CD4-positive, alpha-beta T cell treated with Interleukin-2 at 100 ng/mL for 4 hours (primary cell): Measurements from ENCODE around the gene C6orf47.

Experiments used
- DNase-seq: peaks from one replicate; pipeline ENCODE4 v3.0.0-alpha.2; 2020; ENCODE audit warnings: low spot score

The C6orf47 gene

DNA sequence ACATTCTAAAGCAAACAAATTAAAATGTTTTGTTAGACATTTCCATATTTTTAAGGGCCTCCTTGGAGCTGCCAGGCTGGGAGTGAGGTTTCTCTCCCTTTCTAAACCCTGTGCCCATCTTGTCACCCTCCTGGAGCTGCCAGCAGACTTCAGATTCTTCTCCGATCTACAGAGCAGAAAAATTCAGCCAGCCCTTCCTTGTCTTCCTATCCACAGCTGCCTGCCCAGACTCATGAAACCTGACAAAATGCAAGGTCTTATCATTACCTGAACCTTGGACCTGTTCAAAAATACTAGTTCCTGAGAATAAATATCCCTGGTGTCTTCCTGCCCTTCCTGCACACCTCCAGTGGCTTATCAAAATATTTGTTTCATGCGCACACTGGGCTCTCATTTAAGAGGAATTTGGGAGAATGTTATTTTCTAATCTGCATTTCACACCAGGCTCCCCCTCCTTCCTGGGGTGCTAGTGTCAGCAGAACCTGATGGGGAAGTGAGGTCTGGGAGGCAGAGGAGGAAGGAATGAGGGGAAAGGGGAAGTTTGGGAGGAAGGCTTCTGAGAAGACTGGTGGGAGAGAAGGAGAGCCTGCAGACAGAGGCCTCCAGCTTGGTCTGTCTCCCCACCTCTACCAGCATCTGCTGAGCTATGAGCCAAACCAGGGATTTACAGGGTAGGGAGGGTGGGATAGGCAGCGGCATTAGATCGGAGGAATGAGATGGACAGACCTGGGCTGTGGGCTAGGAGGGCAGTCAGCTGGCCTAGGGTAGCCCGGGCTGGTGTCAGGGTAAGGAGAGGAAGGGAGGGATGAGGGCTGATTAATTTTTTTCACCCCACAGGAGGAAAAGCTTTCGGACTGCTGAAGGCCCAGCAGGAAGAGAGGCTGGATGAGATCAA is 45.6 kb downstream of the C6orf47 start, which contains the start of gene AIF1:
AIF1 (plus strand) TSS at position 551 of the 895 bp plus-strand sequence; CDS start at position 647, 96 bp downstream.
- no peak for DNase-seq

DNA sequence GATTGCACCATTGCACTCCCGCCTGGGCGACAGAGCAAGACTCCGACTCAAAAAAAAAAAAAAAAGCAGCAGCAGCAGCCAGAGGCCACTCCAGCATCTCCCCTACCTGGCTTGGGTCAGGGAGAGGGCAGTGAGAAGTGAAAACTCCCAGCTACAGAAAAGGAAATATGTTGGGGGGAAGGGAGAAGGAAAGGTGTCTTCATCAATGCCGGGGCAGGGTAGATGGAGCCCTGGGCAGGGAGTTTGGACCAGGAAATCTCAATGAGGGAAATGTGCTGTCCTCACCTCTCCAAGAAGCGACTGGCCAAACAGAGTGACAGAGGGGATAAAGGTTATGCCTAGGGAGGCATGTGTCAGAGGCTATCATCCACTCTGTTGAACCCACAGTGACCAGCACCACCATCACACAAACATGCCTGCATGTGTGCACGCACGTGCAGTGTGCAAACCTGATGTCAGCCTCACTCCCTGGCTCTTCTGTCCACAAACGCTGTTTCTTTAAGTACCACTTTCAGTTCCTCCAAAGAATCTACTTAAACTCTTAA is 46.4 kb downstream of the C6orf47 start:
- no peak for DNase-seq

DNA sequence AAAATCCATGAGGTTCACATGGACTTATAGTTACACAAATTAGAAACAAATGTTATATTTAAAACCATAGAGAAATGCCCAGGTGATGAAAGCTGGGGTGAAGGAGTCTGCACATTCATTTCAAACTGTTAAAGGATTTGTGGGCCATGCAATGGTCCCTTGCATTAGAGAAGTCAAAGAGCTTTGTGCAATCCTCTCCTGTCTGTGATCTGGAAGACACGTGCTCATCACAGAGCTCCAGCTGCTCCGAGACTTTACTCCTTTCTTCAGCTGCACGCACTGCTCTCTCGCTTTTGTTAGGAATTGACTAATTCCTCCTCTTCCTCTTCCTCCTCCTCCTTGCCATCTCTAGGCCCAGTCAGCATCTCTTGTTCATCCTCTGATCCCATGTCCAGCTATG is 49.6 kb downstream of the C6orf47 start:
- DNase-seq = no peak

DNA sequence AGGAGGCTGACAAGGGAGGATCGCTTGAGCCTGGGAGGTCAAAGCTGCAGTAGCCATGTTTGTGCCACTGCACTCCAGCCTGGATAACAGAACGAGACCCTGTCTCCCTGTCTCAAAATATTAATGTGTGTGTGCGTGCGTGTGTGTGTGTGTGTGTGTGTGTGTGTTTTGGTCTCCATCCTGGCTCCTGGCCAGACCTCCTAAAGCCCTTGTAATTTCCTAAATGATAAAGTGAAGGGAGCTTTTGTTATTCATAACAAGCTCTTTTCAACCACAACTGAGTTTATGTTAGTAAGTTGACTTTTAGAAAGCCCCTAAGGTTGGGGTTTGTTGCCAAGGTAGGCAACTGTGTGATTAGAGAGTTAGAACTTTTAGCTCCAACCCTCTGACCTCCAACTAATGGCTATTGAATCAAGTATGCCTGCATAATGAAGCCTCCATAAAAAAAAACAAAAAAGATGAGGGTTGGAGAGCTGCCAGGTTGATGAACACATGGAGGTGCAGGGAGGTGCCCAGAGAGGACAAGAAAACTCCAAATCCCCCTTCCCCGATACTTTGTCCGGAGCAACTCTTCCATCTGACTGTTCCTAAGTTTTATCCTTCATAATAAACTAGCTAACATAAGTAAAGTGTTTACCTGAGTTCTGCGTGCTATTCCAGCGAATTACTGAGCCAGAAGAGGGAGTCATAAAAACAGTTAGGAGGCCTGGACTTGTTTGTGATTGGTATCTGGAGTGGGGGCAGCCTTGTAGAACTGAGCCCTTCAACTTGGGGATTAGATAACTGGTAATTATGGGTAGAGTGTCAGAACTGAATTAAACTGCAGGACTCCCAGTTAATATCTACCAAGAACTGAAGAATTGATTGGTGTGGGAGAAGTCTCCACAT is 50.8 kb downstream of the C6orf47 start:
- no peak for DNase-seq
